GM21717 (cell line): ENCODE measurements around the gene MARCHF10.

Source experiments
- ATAC-seq: cut with Tn5 transposase; IDR thresholded peaks from one replicate; pipeline ENCODE4 v1.9.1; 2021; ENCODE audit warnings: mild to moderate bottlenecking, moderate library complexity; ENCODE audit not compliant: unreplicated experiment

MARCHF10 gene

DNA sequence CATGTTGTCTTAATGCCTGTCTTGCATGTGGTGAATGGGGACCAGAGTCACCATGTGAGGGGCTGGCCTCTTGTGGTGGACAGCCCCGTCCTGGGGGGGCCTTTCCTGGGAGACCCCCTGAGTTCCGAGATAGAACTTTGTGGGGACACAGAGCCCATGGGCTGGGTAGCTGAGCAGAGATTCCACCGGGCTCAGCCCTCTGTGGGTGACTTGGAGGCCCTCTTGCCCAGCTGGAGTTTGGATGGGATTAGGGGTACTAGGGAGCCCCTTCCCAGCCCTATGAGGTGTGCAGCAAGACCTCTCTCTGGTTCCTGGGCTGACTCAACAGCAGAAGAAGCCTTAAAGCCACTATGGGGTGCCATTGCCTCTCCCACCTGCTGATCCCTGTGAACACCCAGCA is 142.5 kb downstream of the MARCHF10 start:
- ATAC-seq: no peak

DNA sequence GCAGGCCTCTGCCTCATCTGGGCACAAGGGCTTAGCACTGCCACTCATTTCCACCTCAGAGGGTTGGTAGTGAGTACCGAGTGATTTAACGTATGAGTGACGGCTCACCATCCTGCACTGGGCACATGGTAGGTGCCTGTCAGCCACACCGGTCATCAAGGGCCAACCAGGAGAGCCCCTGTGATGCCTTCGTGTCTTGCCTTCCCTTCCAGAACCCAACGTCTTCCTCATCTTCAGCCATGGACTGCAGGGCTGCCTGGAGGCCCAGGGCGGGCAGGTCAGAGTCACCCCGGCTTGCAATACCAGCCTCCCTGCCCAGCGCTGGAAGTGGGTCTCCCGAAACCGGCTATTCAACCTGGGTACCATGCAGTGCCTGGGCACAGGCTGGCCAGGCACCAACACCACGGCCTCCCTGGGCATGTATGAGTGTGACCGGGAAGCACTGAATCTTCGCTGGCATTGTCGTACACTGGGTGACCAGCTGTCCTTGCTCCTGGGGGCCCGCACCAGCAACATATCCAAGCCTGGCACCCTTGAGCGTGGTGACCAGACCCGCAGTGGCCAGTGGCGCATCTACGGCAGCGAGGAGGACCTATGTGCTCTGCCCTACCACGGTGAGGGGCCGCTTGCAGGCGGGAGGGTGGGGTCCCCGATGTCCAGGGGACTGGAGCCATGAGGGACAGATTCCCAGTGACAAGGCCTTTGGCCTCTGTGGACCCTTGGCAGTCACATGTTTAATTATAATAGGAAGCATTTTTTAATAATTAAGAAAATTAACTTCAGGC is 143.6 kb downstream of the MARCHF10 start:
- no peak for ATAC-seq

DNA sequence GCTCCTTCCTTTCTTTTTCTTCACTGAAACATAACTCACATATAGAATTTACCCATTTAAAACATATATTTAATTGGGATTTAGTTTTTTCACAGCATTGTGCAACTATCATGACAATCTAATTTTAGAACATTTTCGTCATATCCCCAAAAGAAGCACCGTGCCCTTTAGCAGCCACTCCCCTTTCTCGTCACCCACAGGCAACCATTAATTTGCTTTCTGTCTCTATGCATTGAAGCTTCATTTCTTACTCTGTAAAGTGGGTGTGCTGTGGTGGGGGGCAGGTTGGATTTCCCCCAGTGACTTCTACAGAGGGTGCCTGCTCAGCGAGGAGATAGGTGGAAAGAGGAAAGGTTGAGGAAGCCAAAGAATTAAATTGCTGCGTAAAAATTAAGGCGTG is 144.8 kb downstream of the MARCHF10 start:
- ATAC-seq: no peak

GRCh38 chr17:62662855-62663254 is 145.3 kb downstream of the MARCHF10 start:
- no peak for ATAC-seq

DNA sequence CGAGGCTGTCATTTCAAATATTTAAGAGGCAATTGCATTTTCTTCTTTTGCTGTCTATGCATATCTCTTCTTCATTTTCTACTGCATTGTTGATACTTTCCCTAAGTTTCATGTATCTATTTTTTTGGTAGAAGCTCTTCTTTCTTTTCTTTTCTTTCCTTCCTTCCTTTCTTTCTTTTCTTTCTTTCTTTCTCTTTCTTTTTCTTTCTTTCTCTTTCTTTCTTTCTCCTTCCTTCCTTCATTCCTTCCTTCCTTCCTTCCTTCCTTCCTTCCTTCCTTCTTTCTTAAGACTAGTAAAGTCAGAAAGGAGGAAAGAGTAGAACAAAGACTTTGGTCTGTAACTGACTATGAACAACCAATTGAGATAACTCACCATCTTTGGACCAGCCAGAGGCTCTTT is 146.8 kb downstream of the MARCHF10 start:
- no peak for ATAC-seq

GRCh38 chr17:62660629-62661118 is 147.4 kb downstream of the MARCHF10 start:
- ATAC-seq: no peak

GRCh38 chr17:62658136-62658920 is 149.8 kb downstream of the MARCHF10 start:
- no peak for ATAC-seq

DNA sequence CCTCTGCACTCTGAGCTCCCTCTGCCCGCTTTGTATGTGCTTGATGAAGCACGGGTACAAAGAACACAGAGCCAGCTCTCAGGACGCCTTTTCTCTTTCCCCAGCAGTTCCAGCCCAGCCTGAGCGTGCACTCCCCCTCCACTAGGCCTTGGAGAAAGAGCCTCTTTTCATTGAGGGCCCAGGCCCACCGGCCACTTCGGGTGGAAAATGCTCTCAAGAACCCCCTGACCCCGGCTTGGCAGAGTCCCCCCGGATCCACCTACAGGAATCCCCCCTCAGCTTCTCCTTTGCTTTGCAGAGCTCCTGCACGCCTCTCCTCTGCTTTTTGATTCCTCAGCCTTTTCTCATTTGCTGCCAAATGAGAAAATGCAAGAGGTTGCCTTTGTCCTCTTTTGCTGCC is 150.4 kb downstream of the MARCHF10 start:
- no peak for ATAC-seq

DNA sequence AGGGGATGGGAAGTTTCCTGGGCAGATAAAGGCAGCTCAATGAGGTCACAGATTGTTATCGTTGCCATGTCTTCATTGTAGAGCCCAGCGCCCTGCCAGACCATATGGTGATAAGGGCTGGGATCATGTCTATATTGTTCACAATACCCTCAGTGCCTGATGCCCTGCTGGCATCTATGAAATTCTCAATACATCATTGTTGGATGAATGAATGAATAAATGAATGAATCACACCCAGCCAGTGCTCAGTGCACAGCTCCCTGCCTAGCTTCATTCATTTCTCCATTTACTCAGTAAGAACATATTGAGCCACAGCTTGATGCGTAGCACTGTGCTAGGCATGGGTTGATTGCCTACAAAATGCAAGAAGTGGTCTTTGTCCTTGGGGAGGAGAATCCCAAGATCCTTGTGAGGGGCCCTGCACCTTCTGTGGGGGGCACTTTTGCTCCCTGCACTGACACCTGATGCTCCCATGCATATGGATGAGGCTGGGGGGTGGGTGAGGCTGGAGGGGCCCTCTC is 150.9 kb downstream of the MARCHF10 start:
- ATAC-seq: no peak

DNA sequence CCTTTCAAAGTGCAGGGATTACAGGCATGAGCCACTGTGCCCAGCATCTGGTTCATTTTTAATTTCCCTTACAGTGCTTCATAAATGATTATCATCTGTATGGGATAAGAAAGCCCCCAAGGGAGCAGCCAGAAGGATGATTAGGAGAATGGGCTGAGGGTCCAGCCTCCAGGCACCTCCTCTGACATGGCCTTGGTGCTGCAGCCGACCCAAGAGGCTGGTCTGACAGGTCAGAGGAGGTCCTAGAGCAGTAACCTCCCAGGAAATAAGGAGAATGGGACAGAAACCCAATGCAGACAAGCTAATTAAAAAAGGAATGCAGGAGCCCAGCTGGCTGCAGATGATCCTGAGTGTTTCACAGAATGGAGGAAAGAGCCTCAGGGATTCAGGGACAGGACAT is 151.7 kb downstream of the MARCHF10 start:
- ATAC-seq: no peak

- no peak for ATAC-seq
Observed at GRCh38 chr17:62655656-62656055, 152.5 kb downstream of the MARCHF10 start.

DNA sequence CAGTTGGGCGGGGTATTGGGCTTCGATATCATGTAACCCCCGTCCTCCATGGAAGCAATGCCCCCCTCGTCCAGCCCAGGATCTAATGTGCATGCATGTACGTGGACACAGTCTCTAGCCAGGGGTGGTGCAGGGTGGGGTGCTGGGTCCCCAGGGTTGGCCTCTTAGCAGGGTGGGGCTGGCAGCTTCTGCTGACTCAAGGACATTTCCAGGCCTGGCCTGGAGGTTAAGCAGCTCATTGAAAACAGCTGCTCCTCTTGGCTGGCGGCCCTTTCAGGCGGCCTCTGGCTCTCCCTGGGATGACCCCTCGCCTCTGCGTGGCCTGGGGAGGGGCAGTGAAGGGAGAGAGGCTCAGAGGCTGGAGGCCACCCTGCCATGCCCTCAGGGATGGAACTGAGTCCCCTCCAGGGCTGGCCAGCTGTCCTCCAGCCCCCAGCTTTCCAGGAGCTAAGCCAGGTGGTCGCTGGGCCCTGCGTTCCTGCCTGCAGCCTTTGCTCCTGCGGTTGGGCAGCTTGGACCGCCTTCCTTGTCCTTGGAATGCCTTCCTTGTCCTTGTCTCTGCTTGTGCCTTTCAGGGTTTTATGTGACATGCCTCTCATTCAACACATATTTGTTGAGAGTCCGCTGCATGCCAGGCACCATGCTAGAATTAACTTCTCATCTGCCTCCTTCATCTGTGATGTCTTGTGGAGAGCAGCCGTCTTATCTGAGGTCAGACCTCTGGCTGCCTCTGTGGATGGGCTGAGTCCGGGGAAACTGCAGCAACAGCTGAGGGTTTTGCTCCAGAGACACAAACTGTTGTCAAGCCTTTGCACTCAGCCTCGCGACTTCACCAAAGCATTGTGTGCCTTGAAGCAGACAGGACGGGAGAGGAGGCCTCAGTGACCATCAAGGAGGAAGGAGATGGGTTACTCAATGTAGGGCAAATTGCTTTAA is 154.0 kb downstream of the MARCHF10 start:
- no peak for ATAC-seq

DNA sequence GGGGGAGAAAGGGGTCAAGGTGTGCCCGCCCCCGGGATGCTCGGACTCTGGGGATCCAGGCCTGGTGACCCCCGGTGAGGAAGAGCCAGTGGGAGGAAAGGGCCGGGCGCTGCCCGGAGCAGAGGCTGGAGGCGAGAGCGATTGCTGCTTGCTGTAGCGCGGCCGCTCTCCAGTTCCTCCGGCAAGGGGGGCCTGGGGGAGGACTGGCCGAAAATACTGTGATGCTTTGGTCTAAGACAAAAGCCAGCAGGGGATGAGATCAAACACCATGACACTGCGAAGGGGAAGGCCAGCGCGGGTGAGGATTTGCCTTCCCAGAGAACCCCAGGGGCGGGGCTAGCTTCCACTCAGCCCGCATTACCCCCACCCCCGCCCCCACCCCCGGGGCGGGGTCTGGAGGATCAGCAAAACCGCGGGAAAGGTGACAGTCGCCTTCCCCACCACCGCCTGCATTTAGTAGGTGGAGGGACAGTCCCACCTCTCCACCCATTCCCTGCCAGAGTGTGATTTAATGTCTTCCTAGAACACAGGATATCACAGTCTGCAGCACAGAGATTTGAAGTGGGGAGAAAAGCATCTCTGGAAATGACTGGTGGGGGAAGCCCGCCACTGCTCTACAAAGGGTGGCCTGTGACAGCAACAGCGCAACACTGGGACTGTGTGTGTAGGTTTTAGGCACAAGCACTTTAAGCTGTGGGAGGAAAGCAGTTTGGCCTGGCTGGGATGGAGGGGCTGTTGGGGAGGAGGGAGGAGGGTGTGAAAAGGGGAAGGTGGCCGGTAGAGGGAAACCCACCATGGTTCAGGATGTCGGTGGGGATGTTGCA is 154.9 kb downstream of the MARCHF10 start:
- ATAC-seq: peak; percentile 89

- no peak for ATAC-seq
Observed at GRCh38 chr17:62652251-62653001, 155.7 kb downstream of the MARCHF10 start.
